NCI-H2107 (cell line): ENCODE results near the gene XYLT2.
A peak's percentile ranks its signal among the peaks of the same experiment; 100 is the strongest.
"Not testable (repeated sequence)": the region's sequence is repeated elsewhere in the genome, so short reads cannot be mapped to it uniquely, and the experiment has no call there.

ENCODE experiments used
- DNase-seq: peaks from one replicate; lab custom pipeline; 2025; lab: John Stamatoyannopoulos, UW

XYLT2 gene

GRCh38 chr17:50319306-50320004 is 26.5 kb upstream of the XYLT2 start:
- DNase-seq: no peak

- DNase-seq: no peak
These were observed 23.7 kb upstream of the XYLT2 start for GRCh38 chr17:50322271-50322670.

- DNase-seq: no peak
These were observed 22.9 kb upstream of the XYLT2 start for GRCh38 chr17:50323060-50323459.

- no peak for DNase-seq
These were observed 20.0 kb upstream of the XYLT2 start for GRCh38 chr17:50325906-50326305.

- no peak for DNase-seq
These were observed 19.0 kb upstream of the XYLT2 start for GRCh38 chr17:50326831-50327364.

- no peak for DNase-seq
These were observed 17.3 kb upstream of the XYLT2 start for GRCh38 chr17:50328363-50329325.

- no peak for DNase-seq
These were observed 16.2 kb upstream of the XYLT2 start for GRCh38 chr17:50329716-50330115.

GRCh38 chr17:50330151-50330775 is 15.7 kb upstream of the XYLT2 start:
- no peak for DNase-seq

GRCh38 chr17:50331085-50331791 is 14.7 kb upstream of the XYLT2 start:
- no peak for DNase-seq

- DNase-seq: no peak
These were observed 13.7 kb upstream of the XYLT2 start for GRCh38 chr17:50332196-50332595.

- DNase-seq: not testable (repeated sequence)
These were observed 12.5 kb upstream of the XYLT2 start for GRCh38 chr17:50333291-50334057.

GRCh38 chr17:50337956-50338355 is 8.0 kb upstream of the XYLT2 start:
- DNase-seq: no peak

GRCh38 chr17:50338645-50339044 is 7.3 kb upstream of the XYLT2 start:
- no peak for DNase-seq

- DNase-seq: no peak
These were observed 6.5 kb upstream of the XYLT2 start for GRCh38 chr17:50339381-50339780.

GRCh38 chr17:50344731-50345365 is 1.1 kb upstream of the XYLT2 start:
- DNase-seq: no peak

- DNase-seq: peak; percentile 3
These were observed 589 bp downstream of the XYLT2 start for GRCh38 chr17:50346313-50347116.

GRCh38 chr17:50347117-50347893 is 1.4 kb downstream of the XYLT2 start:
- DNase-seq: no peak

- no peak for DNase-seq
These were observed 2.0 kb downstream of the XYLT2 start for GRCh38 chr17:50347894-50348291.
